HCT116 (cell line): ENCODE data around the gene CENPU. TPM values are rescaled to one million over a fixed set of nuclear protein-coding genes. Genes with fewer than 3 reads are reported as not detected.

Source experiments
- ATAC-seq: fragments of 200-7000 bp; cut with Tn5 transposase; 2 replicates; pipeline ENCODE4 v1.9.1; 2020; ENCODE audit warnings: mild to moderate bottlenecking, moderate library complexity
- BruUV-seq: library from RNA; stranded (reverse); fragments of 400-500 nt; replicated peaks from 2 replicates; lab custom pipeline; 2021; lab: Mats Ljungman, UMichigan
- CTCF ChIA-PET: fragments of 300-600 bp; sonication (Branson Sonifier 250); formaldehyde crosslinking; loops from one replicate; lab custom pipeline; 2021; ENCODE audit warnings: antibody characterized with exemption; lab: Charles Lee
- POLR2A ChIA-PET: fragments of 300-600, 350-600 bp; sonication (Branson Sonifier 250); formaldehyde crosslinking; loops from one replicate; lab custom pipeline; 2021; ENCODE audit warnings: antibody characterized with exemption; lab: Charles Lee
- RAD21 ChIA-PET, 2 experiments: fragments of 300-600 bp; sonication (Branson Sonifier 250); formaldehyde crosslinking; loops; one replicate each; lab custom pipeline; 2023; ENCODE audit warnings: low total read pairs in 2 of 2; ENCODE audit not compliant: uncharacterized antibody in 2 of 2, unreplicated experiment in 2 of 2, low non-redundant PET in 1 of 2; lab: Charles Lee
- DNase-seq: peaks from one replicate; pipeline ENCODE4 v3.0.0-alpha.2; 2010; ENCODE audit warnings: low read depth, low spot score
- H2AFZ ChIP-seq: fragments of 200-600 bp; shearing (Covaris generic), sonication (generic); 2 replicates; pipeline ENCODE4 v1.6.1; 2017; ENCODE audit warnings: low read depth, mixed run types, mixed read lengths, antibody characterized with exemption, low read length; ENCODE audit not compliant: poor library complexity, severe bottlenecking
- H3K27ac ChIP-seq: 2 replicates; pipeline ENCODE4 v1.5.1; 2012; ENCODE audit warnings: low read depth, low read length
- H3K27me3 ChIP-seq: fragments of 200-600 bp; sonication (generic); 2 replicates; pipeline ENCODE4 v1.6.1; 2016; ENCODE audit warnings: mixed run types, low read length, mixed read lengths; ENCODE audit not compliant: insufficient read depth
- H3K36me3 ChIP-seq, 2 experiments: fragments of 200-500 bp in 1 of 2; fragments of 200-600 bp in 1 of 2; sonication (Bioruptor generic) in 1 of 2; sonication (generic) in 1 of 2; 2 replicates each; pipeline versions ENCODE4 v1.5.1 to v1.6.1; 2014 to 2016; ENCODE audit warnings: low read length in 2 of 2, inconsistent platforms in 1 of 2, mixed read lengths in 1 of 2, mixed run types in 1 of 2; ENCODE audit not compliant: insufficient read depth in 2 of 2, control insufficient read depth in 1 of 2
- H3K4me1 ChIP-seq, 2 experiments: fragments of 200-600 bp in 1 of 2; sonication (generic) in 1 of 2; 2 replicates each; pipeline versions ENCODE4 v1.5.1 to v1.6.1; 2012 to 2017; ENCODE audit warnings: low read length in 2 of 2, inconsistent platforms in 1 of 2, mild to moderate bottlenecking in 1 of 2, mixed read lengths in 1 of 2, mixed run types in 1 of 2, moderate library complexity in 1 of 2; ENCODE audit not compliant: insufficient read depth in 2 of 2, control insufficient read depth in 1 of 2
- H3K4me2 ChIP-seq: fragments of 200-600 bp; sonication (generic); 2 replicates; pipeline ENCODE4 v1.6.1; 2017; ENCODE audit warnings: mixed run types, low read length, mixed read lengths
- H3K4me3 ChIP-seq, 2 experiments: fragments of 200-600 bp in 1 of 2; sonication (generic) in 1 of 2; replicated peaks in 1 of 2; 2 replicates each; pipeline ENCODE4 v1.5.1; 2011 to 2016; ENCODE audit warnings: low read length in 2 of 2, control low read depth in 1 of 2, low read depth in 1 of 2, mild to moderate bottlenecking in 1 of 2, mixed read lengths in 1 of 2, mixed run types in 1 of 2
- H3K79me2 ChIP-seq: fragments of 200-600 bp; sonication (generic); 2 replicates; pipeline ENCODE4 v1.6.1; 2017; ENCODE audit warnings: mild to moderate bottlenecking, mixed run types, low read length, moderate library complexity, mixed read lengths; ENCODE audit not compliant: insufficient read depth
- H3K9ac ChIP-seq: fragments of 200-600 bp; sonication (generic); 2 replicates; pipeline ENCODE4 v1.6.1; 2016; ENCODE audit warnings: low read length, mixed read lengths
- H3K9me2 ChIP-seq: fragments of 200-600 bp; sonication (generic), shearing (Covaris generic); 2 replicates; pipeline ENCODE4 v1.6.1; 2017; ENCODE audit warnings: mixed run types, mild to moderate bottlenecking, moderate library complexity; ENCODE audit not compliant: insufficient read depth
- H3K9me3 ChIP-seq, 2 experiments: fragments of 200-500 bp in 1 of 2; fragments of 200-600 bp in 1 of 2; sonication (Bioruptor generic) in 1 of 2; sonication (generic) in 1 of 2; 2 replicates each; pipeline ENCODE4 v1.6.1; 2014 to 2017; ENCODE audit warnings: low read length in 2 of 2, mixed read lengths in 2 of 2, inconsistent platforms in 1 of 2, low read depth in 1 of 2, mild to moderate bottlenecking in 1 of 2, mixed run types in 1 of 2, moderate library complexity in 1 of 2; ENCODE audit not compliant: control insufficient read depth in 1 of 2, insufficient read depth in 1 of 2
- H4K20me1 ChIP-seq: fragments of 200-600 bp; sonication (generic), shearing (Covaris generic); 2 replicates; pipeline ENCODE4 v1.6.1; 2017; ENCODE audit warnings: mixed run types, mild to moderate bottlenecking, moderate library complexity; ENCODE audit not compliant: insufficient read depth
- CBX3 ChIP-seq: IDR thresholded peaks from 2 replicates; pipeline ENCODE4 v1.6.1; 2012; ENCODE audit warnings: low read depth
- ELF1 ChIP-seq: IDR thresholded peaks from 2 replicates; pipeline ENCODE4 v1.6.1; 2012; ENCODE audit warnings: low read depth, borderline replicate concordance
- FOSL1 ChIP-seq: IDR thresholded peaks from 2 replicates; pipeline ENCODE4 v1.6.1; 2012; ENCODE audit warnings: low read depth
- JUND ChIP-seq: IDR thresholded peaks from 2 replicates; pipeline ENCODE4 v1.6.1; 2012
- POLR2A ChIP-seq: IDR thresholded peaks from 2 replicates; pipeline ENCODE4 v1.7.0; 2011; ENCODE audit warnings: borderline replicate concordance; ENCODE audit not compliant: insufficient read depth, insufficient read length; ENCODE audit errors: extremely low read depth
- SIN3A ChIP-seq: IDR thresholded peaks from 2 replicates; pipeline ENCODE4 v1.6.1; 2012; ENCODE audit warnings: low read depth
- SP1 ChIP-seq: IDR thresholded peaks from 2 replicates; pipeline ENCODE4 v1.6.1; 2012; ENCODE audit warnings: low read depth
- SRF ChIP-seq: IDR thresholded peaks from 2 replicates; pipeline ENCODE4 v1.6.1; 2012; ENCODE audit warnings: low read depth
- TCF7L2 ChIP-seq: IDR thresholded peaks from 2 replicates; pipeline ENCODE4 v1.7.0; 2011; ENCODE audit warnings: borderline replicate concordance, inconsistent platforms; ENCODE audit not compliant: insufficient read depth, insufficient read length; ENCODE audit errors: extremely low read depth
- YY1 ChIP-seq: IDR thresholded peaks from 2 replicates; pipeline ENCODE4 v1.6.1; 2011; ENCODE audit warnings: low read length, low read depth, moderate library complexity, mild to moderate bottlenecking; ENCODE audit not compliant: insufficient replicate concordance; ENCODE audit errors: extremely low read depth
- ZFX ChIP-seq: fragments of 450-650 bp; IDR thresholded peaks from 2 replicates; pipeline ENCODE4 v1.6.1; 2017
- ZNF274 ChIP-seq: fragments of 200-500 bp; sonication (Bioruptor generic); IDR thresholded peaks from 2 replicates; pipeline ENCODE4 v1.6.1; 2014; ENCODE audit warnings: mild to moderate bottlenecking, low read depth, low read length, inconsistent platforms
- intact Hi-C: fragments of 100-400 bp; cut with micrococcal nuclease; formaldehyde crosslinking; loops from 2 replicates; pipeline ENCODE4 v1.10.0; 2022
- total RNA-seq: library from RNA; stranded (reverse); gene quantifications from one replicate; pipeline ENCODE4 v1.2.1, GENCODE V29; 2021; ENCODE audit not compliant: unreplicated experiment
- TF ChIP-seq, protein P1 (sequence below): IDR thresholded peaks from 2 replicates; pipeline ENCODE4 v1.6.1; 2012
- TF ChIP-seq, protein P2 (sequence below), 3 experiments: fragments of 200-600 bp in 1 of 3; sonication (generic) in 1 of 3; IDR thresholded peaks in 2 of 3; conservative IDR thresholded peaks in 1 of 3; 2 replicates each; pipeline ENCODE4 v1.5.1; 2012 to 2017; ENCODE audit warnings: low read depth in 2 of 3, low read length in 2 of 3, antibody characterized with exemption in 1 of 3, borderline replicate concordance in 1 of 3, control low read depth in 1 of 3, mild to moderate bottlenecking in 1 of 3, mixed read lengths in 1 of 3, mixed run types in 1 of 3, moderate library complexity in 1 of 3; ENCODE audit not compliant: insufficient read depth in 1 of 3
- TF ChIP-seq, protein P3 (sequence below): IDR thresholded peaks from 2 replicates; pipeline ENCODE4 v1.6.1; 2012

CENPU gene
- total RNA-seq, 1 experiment from 2014 or later: 28.2 TPM

DNA sequence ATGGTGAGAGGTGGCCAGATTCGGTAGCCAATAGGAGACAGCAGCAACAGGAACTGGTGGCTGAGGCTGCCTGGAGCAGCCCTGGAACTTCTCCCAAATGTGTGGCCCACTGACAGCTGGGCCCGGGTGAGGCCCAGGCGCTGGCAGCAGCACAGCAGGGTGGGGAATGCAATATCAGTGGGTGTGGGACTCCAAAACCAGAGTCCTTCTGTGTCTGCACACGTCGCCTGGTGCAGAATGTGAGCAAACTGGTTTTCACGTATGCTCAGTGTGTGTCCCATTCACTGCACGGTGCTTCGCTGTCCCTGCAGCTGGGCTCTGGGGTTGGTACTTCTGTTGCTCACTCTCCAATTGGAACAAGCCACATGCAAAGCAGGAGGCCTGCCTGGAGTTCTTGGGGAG, 14.4 kb upstream of the CENPU start:
- POLR2A ChIA-PET: no interaction called here
- DNase-seq: no peak

More for the DNA sequence above, 14.4 kb upstream of the CENPU start:
- H3K4me2 ChIP-seq: no peak overlapping the region
- H3K36me3 ChIP-seq: no peaks in the 10 kb centered on the region
- peaks cover 0 to 9% of the 10 kb centered on the region in 2 experiments; a peak in 1 of 4 replicates for H3K4me1 ChIP-seq
- no peak overlapping the region for H2AFZ ChIP-seq
- no peaks in the 10 kb centered on the region for H4K20me1 ChIP-seq
- H3K27ac ChIP-seq: no peak overlapping the region
- intact Hi-C loops: loop anchor here (5.0 kb wide), 3 partner anchors 349 to 1289 kb away; no protein-coding TSS in a partner anchor
- H3K4me3 ChIP-seq: no peak overlapping the region
- H3K27me3 ChIP-seq: no peaks in the 10 kb centered on the region
- ChIA-PET CTCF (no interaction called here), RAD21 (no interaction called here)
- no TSS peak for BruUV-seq
- no peaks in the 10 kb centered on the region for H3K9me2 ChIP-seq
- TF ChIP-seq CBX3: no peak
- no peak for TF ChIP-seq ZFX
- TF ChIP-seq YY1: no peak
- TF ChIP-seq, protein P1, sequence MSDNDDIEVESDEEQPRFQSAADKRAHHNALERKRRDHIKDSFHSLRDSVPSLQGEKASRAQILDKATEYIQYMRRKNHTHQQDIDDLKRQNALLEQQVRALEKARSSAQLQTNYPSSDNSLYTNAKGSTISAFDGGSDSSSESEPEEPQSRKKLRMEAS: no peak
- no peak for TF ChIP-seq ZNF274
- TF ChIP-seq POLR2A: no peak
- TF ChIP-seq JUND: no peak
- TF ChIP-seq, protein P2, sequence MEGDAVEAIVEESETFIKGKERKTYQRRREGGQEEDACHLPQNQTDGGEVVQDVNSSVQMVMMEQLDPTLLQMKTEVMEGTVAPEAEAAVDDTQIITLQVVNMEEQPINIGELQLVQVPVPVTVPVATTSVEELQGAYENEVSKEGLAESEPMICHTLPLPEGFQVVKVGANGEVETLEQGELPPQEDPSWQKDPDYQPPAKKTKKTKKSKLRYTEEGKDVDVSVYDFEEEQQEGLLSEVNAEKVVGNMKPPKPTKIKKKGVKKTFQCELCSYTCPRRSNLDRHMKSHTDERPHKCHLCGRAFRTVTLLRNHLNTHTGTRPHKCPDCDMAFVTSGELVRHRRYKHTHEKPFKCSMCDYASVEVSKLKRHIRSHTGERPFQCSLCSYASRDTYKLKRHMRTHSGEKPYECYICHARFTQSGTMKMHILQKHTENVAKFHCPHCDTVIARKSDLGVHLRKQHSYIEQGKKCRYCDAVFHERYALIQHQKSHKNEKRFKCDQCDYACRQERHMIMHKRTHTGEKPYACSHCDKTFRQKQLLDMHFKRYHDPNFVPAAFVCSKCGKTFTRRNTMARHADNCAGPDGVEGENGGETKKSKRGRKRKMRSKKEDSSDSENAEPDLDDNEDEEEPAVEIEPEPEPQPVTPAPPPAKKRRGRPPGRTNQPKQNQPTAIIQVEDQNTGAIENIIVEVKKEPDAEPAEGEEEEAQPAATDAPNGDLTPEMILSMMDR (IDR thresholded peaks at IDR 0.05 in 2 of 3, conservative IDR thresholded peaks at IDR 0.05 in 1 of 3; ENCODE audit: borderline replicate concordance in 1 of 3, insufficient read depth in 1 of 3, low read depth in 2 of 3, low read length in 2 of 3): no peak
- TF ChIP-seq TCF7L2: no peak
- TF ChIP-seq ELF1: no peak
- TF ChIP-seq FOSL1: no peak
- no peak for TF ChIP-seq SRF
- TF ChIP-seq, protein P3, sequence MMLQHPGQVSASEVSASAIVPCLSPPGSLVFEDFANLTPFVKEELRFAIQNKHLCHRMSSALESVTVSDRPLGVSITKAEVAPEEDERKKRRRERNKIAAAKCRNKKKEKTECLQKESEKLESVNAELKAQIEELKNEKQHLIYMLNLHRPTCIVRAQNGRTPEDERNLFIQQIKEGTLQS: no peak
- no peak for TF ChIP-seq SP1
- TF ChIP-seq SIN3A: no peak
- H3K9ac ChIP-seq: no peak overlapping the region
- no peak for ATAC-seq
- no peaks in the 10 kb centered on the region for H3K79me2 ChIP-seq
- no peaks in the 10 kb centered on the region for H3K9me3 ChIP-seq
